Measurements from ENCODE around the gene HMCES.
"Not testable (repeated sequence)": the region's sequence is repeated elsewhere in the genome, so short reads cannot be mapped to it uniquely, and the experiment has no call there.

HMCES gene

GRCh38 chr3:129347458-129347845 is 68.8 kb downstream of the HMCES start:
- no peak for DNase-seq (ENCODE audit: low read depth)

- DNase-seq (ENCODE audit: low read depth), result no peak
Measured at GRCh38 chr3:129348734-129349133, 70.1 kb downstream of the HMCES start.

GRCh38 chr3:129349169-129349568 is 70.5 kb downstream of the HMCES start:
- not testable (repeated sequence) for DNase-seq (ENCODE audit: low read depth)

- DNase-seq (ENCODE audit: low read depth), result no peak
Measured at GRCh38 chr3:129349791-129350190, 71.1 kb downstream of the HMCES start.

- DNase-seq (ENCODE audit: low read depth), result no peak
Measured at GRCh38 chr3:129352045-129352444, 73.4 kb downstream of the HMCES start.

GRCh38 chr3:129352650-129353588 is 74.2 kb downstream of the HMCES start:
- DNase-seq (ENCODE audit: low read depth), result no peak

GRCh38 chr3:129353589-129353941 is 74.9 kb downstream of the HMCES start:
- no peak for DNase-seq (ENCODE audit: low read depth)
